Stimulated activated CD8-positive, alpha-beta memory T cell treated with anti-CD3 and anti-CD28 coated beads, Interleukin-2, amount 100 ng/mL, for 1 hour (primary cell): Measurements from ENCODE around the gene LAD1.
A peak's percentile ranks its signal among the peaks of the same experiment; 100 is the strongest.

ENCODE experiments used
- DNase-seq, 2 donors: peaks; one replicate each; pipeline ENCODE4 v3.0.0-alpha.2; 2020; ENCODE audit warnings: low read depth in 2 of 2

LAD1 gene, protein sequence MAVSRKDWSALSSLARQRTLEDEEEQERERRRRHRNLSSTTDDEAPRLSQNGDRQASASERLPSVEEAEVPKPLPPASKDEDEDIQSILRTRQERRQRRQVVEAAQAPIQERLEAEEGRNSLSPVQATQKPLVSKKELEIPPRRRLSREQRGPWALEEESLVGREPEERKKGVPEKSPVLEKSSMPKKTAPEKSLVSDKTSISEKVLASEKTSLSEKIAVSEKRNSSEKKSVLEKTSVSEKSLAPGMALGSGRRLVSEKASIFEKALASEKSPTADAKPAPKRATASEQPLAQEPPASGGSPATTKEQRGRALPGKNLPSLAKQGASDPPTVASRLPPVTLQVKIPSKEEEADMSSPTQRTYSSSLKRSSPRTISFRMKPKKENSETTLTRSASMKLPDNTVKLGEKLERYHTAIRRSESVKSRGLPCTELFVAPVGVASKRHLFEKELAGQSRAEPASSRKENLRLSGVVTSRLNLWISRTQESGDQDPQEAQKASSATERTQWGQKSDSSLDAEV

GRCh38 chr1:201399018-201399351 is at the start of gene LAD1:
Gene LAD1, minus strand, starts transcription at chr1:201399324. Its CDS starts 18 bp downstream, at chr1:201399306.
- DNase-seq = no peak

DNA sequence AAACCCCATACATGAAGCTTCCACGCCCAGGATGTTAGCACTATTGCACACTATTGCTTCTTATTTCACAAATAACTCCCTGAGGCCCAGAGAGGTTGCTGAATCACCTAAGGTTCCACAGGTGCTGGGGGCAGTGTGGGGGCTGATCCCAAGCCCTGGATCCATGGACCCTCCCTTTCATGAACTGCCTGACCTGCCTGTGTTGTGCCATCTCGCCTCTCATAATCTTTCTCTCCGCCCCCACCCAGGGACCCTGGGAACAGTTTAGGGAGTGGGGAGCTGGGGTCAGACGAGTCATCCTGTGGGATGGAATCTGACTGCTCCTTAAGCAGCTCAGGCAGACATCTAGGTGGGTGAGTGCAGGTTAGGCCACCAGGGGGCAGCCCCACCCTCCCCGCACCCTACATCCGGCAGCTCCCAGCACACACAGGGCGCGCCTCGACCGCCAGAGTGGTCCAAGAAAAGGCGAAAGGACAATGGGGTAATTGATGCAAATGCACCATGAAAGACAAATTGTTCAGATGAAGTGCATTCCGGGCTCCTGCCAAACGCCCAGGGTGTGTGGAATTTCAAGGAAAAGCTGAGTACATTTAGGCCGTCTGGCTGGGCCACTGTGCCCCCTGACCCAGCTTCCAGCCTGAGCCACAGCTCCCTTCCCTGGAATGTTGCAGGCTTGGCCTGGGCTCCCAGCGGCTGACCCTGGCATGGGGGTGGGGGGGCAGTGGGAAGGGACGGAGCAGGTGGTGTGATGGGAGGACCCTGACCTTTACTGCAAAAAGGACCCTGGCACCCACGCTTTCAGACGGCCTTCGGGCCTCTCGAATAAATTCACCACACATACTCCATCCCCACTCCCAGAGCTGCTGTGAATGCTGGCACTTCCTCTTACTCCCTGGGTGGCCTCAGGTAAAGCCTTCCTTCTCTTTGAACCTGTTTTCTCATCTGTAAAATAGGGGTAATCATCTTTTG is 49.1 kb upstream of the LAD1 start:
- DNase-seq = peak; percentile 17 to 33

DNA sequence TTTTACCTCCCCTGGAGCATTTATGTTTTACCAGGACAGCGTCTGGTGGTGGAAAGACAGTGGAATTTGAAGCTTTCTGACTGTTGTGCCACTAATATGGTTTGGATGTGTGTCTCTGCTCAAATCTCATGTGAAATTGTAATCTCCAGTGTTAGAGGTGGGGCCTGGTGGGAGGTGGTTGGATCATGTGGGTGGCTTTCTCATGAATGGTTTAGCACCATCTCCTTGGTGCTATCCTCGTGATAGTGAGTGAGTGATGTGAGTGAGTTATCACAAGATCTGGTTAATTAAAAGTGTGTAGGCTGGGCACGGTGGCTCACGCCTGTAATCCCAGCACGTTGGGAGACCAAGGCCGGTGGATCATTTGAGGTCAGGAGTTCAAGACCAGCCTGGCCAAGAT is 46.2 kb upstream of the LAD1 start:
- no peak for DNase-seq

GRCh38 chr1:201444792-201445191 is 45.7 kb upstream of the LAD1 start:
- DNase-seq = no peak

GRCh38 chr1:201443747-201444146 is 44.6 kb upstream of the LAD1 start:
- DNase-seq = no peak

DNA sequence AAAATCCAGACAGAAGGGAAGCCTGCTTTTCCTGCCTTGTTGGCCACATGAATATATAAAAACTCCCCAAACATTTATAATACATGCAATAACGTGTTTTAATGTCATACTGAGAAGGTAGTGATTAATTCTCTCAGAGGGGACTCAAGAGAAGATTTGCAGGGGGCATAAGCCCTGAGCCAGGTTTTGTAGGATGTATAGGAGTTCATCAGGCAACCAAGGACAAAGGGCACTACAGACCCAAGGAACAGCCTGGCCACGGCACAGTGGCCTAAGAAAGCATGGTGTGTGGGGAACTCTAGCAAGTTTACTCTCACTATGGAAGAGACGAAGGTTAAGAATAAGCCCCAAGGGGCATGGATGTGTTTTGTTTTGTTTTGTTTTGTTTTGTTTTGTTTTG is 37.8 kb upstream of the LAD1 start:
- DNase-seq = no peak

- DNase-seq = no peak
Observed at GRCh38 chr1:201436393-201436792, 37.3 kb upstream of the LAD1 start.

DNA sequence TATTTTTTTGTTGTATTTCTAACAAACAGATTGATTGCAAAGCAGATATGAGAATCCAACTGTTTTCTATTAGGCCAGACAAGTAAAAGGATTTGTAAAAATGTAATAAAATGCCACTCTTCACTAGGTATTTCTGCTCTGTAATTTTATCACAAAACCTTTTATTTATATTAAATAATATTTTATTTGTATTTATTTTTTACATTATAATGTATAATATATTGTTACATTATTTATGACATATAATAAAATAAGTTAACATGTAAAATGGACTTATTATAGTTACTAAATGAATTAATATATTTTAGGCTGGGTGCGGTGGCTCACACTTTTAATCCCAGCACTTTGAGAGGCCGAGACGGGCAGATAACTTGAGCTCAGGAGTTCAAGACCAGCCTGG is 35.1 kb upstream of the LAD1 start:
- no peak for DNase-seq

DNA sequence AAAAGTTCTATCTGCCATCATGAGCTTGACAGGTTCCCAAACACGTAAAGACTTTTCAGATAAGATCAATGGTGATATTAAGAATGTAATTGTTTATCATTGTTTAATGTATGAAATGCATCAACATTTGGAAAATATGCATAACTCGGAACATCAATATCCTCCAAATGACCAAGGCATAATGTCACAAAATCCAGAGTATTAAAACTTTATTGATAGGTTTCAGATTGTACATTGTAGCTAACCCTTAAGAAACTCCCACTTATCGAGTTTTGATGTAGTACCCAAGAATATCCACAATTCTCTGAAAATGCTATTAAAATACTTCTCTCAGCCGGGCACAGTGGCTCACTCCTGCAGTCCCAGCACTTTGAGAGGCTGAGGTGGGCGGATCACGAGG is 34.5 kb upstream of the LAD1 start:
- no peak for DNase-seq

- DNase-seq = no peak
Observed at GRCh38 chr1:201430776-201431175, 31.7 kb upstream of the LAD1 start.

DNA sequence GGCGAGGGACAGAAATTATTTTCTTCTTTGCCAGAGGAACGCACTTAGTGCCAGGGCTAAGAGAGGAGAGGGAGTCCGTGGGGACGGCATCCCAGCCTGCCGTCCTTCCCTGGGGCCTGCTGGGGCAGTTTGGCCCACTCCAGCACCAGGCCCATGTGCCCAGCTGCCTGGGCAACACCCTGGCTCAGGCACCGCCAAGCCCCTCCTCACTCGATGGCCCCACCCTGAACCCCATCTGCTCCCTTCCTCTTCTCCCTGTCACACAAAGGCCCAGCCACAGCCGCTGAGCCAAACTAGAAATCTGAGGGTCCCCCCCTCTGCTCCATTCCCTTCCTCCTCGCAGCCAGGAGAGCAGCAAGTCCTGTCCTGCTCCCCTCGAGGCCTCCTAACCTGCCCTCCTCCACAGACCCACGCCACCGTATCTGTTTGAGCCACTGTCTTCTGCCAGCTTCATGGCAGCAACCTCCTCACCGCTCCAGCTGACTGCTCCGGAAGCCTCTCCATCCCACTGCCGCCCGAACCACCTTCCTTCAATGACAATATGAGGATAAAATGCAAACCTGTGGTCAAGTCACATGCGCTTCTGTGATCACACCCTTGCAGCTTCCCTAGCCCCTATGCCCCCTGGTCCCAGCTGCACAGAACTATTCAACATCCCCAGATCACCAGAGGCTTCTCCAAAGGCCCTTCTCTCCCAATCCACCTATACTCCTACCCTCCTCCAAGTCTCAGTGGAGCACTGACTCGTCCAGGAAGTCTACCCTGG is 30.8 kb upstream of the LAD1 start:
- DNase-seq = no peak

DNA sequence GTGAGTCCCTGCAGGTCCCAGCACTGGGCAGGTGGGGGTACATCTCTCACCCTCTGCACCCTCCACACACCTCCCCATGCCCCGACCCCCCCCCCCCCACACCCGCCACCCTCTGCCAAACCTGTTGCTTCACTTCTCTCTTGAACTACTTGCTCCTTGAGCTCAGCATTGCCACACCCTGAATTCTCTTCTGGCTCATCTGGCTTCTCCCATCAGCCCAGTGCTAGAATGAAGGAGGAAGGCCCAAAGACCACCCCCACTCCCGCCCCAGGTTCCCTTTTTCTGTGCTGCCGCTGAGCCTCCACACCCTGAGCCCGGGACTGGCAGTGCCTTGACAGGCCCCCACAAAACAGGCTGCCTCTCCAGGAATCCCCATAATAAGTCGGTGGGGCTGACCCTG is 28.8 kb upstream of the LAD1 start:
- no peak for DNase-seq

DNA sequence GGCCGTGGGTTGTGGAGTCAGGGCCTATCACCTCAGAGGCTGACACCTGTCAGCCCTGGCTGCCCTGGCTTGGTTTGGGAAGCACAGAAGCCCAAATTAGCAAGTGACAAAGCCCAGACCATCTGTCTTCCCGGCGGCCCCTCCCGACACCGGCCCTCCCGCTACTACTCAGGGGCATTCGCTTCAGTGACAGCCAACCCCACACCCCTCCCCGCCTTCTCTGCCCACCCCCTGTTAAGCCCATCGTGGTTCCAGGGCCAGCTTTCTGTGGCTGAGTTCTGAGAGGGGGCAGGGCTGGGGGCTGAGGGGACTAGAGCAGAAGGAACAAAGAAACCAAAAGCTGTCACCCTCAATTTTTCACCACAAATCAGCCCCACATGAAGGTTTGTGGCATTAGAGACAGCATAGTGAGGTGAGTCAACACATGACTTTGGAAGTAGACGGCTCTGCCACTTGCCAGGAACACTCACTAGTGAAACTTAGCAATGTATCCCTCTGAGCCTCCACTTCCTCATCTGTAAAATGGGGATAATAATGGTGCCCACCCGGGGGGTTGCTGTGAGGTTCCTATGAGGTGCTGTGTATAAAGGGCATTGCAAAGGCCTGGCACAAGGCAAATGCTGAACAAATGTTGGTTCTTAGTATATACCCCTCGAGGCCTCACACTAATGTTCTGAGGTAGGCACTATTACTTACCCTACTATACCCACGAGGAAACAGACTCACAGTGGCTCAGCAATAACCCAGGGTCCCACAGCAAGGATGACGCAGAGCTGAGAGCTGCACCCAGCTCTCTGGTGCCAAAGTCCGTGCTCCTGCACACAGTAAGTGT is 27.6 kb upstream of the LAD1 start:
- DNase-seq = no peak

- no peak for DNase-seq
Observed at GRCh38 chr1:201424146-201424545, 25.0 kb upstream of the LAD1 start.

DNA sequence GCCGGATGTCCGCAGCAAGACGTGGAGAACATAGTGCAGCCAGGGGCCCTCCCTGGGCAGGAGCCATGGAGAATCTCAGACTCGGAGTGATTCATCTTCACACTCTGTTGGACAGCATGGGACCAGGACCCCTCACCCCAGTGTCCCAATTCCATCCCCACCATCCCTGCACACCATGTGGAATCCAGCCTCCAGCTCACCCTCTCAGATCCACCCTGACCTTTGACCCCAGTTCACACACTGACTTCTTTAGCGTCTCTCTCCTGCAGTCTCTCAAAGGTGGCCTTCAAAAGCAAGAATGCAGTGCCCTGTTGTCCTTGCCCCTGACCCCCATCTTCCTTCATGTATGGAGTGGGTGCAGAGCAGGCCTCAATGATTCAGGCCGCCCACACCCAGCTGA is 24.5 kb upstream of the LAD1 start:
- DNase-seq = no peak

DNA sequence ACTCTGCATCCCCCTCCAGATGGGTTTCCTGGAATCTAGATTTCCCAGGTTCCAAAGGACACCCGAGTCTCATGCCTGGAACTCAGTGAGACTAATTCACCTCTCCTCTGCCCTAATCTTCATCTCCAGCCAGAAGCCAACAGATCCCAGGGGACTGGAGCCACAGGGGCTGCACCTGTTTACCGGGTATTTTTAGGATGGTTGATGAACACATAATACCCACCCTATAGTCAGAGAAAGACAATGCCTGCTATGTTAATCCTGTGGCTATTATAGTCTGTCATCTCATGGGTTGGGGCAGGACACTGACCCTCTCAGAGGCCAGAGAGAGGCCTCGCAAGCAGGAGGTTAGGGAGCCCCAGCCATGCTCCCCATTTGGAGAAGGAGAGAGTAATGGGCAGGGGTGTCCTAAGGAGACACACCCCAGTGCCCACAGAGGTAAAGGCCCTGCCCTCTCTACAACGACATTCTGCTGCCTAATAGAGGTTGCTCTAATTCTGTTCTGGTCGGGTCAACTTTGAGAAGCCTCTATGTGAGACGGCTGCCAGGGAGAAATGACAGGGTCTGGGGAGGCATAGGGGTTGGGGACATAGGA is 23.4 kb upstream of the LAD1 start:
- DNase-seq = no peak

GRCh38 chr1:201422026-201422425 is 22.9 kb upstream of the LAD1 start:
- DNase-seq = no peak

DNA sequence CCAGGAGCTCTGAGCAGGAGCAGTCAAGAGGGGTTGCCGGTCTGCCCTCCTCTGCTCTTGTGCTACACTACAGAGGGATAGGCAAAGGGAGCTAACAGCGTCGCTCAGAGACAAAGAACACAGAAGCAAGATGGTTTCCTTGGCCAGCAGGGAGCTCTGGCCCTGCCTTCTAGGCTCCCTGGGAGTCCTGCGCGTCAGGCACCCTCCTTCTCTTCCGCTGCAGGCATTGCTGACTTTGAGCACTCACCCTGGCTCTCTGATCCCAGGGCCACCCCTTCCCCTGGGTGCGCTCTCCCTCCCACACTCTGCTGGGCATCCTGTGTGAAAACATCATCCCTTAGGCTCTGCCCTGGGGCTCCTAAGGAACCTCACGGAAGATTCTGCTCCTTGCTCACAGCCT is 21.9 kb upstream of the LAD1 start:
- DNase-seq = no peak

DNA sequence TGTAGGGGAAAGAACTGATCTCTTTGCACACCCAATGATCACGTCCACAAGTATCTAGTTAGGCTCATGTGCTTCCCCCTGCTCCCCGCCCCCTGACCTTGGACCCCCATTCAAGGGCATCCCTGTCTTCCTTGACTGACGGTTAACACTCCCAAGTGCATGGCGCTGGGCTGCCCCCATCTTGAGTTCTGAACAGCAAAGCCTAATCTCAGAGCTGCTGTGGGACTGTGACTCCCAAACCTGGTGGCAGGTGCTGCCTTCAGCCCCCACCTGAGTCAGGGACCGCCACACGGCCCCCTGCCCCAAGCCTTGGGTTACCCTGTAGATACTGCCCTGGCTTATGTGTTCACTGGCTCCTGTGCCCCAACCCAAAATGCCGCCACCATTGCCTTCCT is 21.5 kb upstream of the LAD1 start:
- DNase-seq = no peak

DNA sequence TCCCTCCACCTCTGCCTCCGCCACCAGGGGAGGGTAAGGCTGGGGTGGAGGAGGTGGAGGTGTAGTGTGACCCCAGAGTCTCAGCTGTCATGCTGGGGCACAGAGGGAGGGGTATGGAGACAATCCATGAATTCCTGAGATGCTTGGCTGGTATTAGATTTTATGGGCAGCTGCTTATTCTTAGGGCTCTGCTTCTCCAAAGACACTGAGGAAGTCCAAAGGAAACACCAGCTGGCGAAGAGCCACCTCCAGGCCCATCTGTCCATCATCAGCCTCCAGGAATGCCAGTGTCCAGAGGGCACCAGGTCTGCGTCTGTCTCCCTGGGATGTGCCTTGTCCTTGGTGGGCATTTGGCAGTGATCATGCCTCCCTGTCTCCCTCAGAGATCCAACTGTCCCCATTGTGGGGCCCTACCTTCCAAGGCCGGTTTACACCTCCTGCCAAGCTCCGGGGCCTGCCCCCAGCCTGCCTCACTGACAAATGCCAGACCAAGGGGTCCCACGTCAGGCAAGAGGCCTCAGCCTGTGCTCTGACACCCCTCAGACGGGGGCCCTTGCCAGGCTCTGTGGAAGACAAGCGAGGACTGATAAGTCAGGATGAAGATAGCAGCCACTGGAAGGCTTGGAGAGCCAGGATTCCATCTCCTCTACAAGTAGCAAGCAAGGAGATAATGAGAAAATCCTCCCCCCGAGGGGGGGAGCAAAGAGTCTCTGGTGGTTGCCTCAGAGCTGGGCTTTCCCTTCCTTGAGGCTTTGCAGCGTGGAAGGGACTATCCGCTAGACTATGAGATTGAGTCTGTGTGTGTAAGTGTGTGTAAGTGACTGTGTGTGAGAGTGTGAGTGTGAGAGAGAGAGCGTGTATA is 20.9 kb upstream of the LAD1 start:
- DNase-seq = no peak
